Upper lobe of left lung (tissue), 6 donors: ENCODE measurements around the gene CNFN. TPM values are rescaled to one million over a fixed set of nuclear protein-coding genes. Genes with fewer than 3 reads are reported as not detected.

Source experiments
- ATAC-seq, 2 donors: fragments of 200-7000 bp; cut with Tn5 transposase; one replicate each; pipeline ENCODE4 v1.9.1; 2022; ENCODE audit warnings: mild to moderate bottlenecking in 2 of 2, moderate library complexity in 2 of 2; ENCODE audit not compliant: low FRiP score in 2 of 2
- DNase-seq, 2 donors: peaks; one replicate each; pipeline ENCODE4 v3.0.0-alpha.2; 2019 to 2020
- H3K27ac ChIP-seq, 4 donors: fragments of 200-600 bp; sonication (generic); one replicate each; pipeline ENCODE4 v1.5.1; 2016 to 2019
- H3K27me3 ChIP-seq, 4 donors: fragments of 200-600 bp; sonication (generic); one replicate each; pipeline ENCODE4 v1.5.1; 2017 to 2019
- H3K36me3 ChIP-seq, 4 donors: fragments of 200-600 bp; sonication (generic); one replicate each; pipeline ENCODE4 v1.5.1; 2016 to 2019
- H3K4me1 ChIP-seq, 4 donors: fragments of 200-600 bp; sonication (generic); one replicate each; pipeline ENCODE4 v1.5.1; 2018 to 2019
- H3K4me3 ChIP-seq, 4 donors: fragments of 200-600 bp; sonication (generic); one replicate each; pipeline ENCODE4 v1.5.1; 2017 to 2019; ENCODE audit warnings: mild to moderate bottlenecking in 2 of 4, moderate library complexity in 1 of 4
- H3K9me3 ChIP-seq, 4 donors: fragments of 200-600 bp; sonication (generic); one replicate each; pipeline ENCODE4 v1.5.1; 2018 to 2019
- EP300 ChIP-seq, 4 donors: sonication (generic); formaldehyde crosslinking; IDR thresholded peaks; one replicate each; pipeline ENCODE4 v1.5.1; 2017; ENCODE audit warnings: antibody characterized with exemption in 4 of 4, control low read depth in 2 of 4
- POLR2A ChIP-seq, 4 donors: fragments of 450-650 bp; IDR thresholded peaks; one replicate each; pipeline ENCODE4 v1.5.1; 2016 to 2017; ENCODE audit warnings: antibody characterized with exemption in 4 of 4, mild to moderate bottlenecking in 2 of 4
- POLR2AphosphoS5 ChIP-seq, 2 donors: sonication (generic); formaldehyde crosslinking; IDR thresholded peaks; one replicate each; pipeline ENCODE4 v1.5.1; 2017; ENCODE audit warnings: antibody characterized with exemption in 2 of 2
- WGBS, 2 donors: methylation state at CpG; one replicate each; pipeline ENCODE4 v1.1.5; 2017 to 2018; 5-methylcytosine and 5-hydroxymethylcytosine counted together
- total RNA-seq, 6 donors: library from RNA; depleted of rRNA in 4 of 6; stranded (reverse); fragments of >200 nt in 4 of 6; gene quantifications; one replicate each; pipeline versions ENCODE4 v1.1.0 to v1.2.1, GENCODE V29; 2016 to 2021
- TF ChIP-seq, protein P1 (sequence below), 6 experiments: fragments of 450-650 bp in 4 of 6; fragments of 200-600 bp in 2 of 6; sonication (generic) in 2 of 6; IDR thresholded peaks; one replicate each; pipeline ENCODE4 v1.5.1; 2016 to 2019; ENCODE audit warnings: antibody characterized with exemption in 6 of 6
- donor health status: DM: no; HTN: no; CAD: no; lungs with moderate emphysema.
- donor health status: DM: no; HTN: yes; CAD: no; lungs with severe emphysema.

The CNFN gene
- total RNA-seq, 6 donors from 2014 or later = 0.46 to 32.5 (median 0.94) TPM; not detected in 3

DNA sequence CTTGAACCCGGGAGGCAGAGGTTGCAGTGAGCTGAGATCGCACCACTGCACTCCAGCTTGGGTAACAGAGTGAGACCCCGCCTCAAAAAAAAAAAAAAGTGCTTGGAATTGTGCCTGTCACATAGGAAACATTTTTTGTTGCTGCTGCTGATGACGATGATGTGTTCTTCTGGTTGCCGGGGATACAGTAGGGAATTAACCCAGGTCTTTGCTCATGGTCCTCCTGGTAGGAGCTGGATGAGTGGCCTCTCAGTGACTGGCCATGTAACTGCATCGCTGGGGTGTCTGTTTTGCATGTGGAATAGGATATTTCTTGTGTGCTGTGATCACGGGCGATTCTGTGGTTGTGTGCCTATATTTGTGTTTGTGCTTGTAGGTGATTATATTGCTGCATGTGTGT is 4.7 kb upstream of the CNFN start:
- DNase-seq = no peak

GRCh38 chr19:42392165-42392564 is 2.1 kb upstream of the CNFN start:
- Histone ChIP-seq H3K27ac (no peak overlapping the region), H3K27me3 (peaks cover 0 to 16% (median 8%) of the 10 kb centered on the region in 4 donors), H3K4me3 (no peak overlapping the region), H3K4me1 (peaks cover 8 to 13% (median 11%) of the 10 kb centered on the region in 4 donors), H3K36me3 (no peaks in the 10 kb centered on the region), H3K9me3 (no peaks in the 10 kb centered on the region)
- TF ChIP-seq POLR2AphosphoS5 (IDR thresholded peaks at IDR 0.05) = no peak
- TF ChIP-seq, protein P1, sequence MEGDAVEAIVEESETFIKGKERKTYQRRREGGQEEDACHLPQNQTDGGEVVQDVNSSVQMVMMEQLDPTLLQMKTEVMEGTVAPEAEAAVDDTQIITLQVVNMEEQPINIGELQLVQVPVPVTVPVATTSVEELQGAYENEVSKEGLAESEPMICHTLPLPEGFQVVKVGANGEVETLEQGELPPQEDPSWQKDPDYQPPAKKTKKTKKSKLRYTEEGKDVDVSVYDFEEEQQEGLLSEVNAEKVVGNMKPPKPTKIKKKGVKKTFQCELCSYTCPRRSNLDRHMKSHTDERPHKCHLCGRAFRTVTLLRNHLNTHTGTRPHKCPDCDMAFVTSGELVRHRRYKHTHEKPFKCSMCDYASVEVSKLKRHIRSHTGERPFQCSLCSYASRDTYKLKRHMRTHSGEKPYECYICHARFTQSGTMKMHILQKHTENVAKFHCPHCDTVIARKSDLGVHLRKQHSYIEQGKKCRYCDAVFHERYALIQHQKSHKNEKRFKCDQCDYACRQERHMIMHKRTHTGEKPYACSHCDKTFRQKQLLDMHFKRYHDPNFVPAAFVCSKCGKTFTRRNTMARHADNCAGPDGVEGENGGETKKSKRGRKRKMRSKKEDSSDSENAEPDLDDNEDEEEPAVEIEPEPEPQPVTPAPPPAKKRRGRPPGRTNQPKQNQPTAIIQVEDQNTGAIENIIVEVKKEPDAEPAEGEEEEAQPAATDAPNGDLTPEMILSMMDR (IDR thresholded peaks at IDR 0.05) = no peak
- no peak for TF ChIP-seq EP300 (IDR thresholded peaks at IDR 0.05)
- TF ChIP-seq POLR2A (IDR thresholded peaks at IDR 0.05) = no peak
- WGBS, 2 donors = 60 to 73% methylated on average over 4 of the region's 4 CpGs
- DNase-seq (no peak), ATAC-seq (no peak)

More for the DNA sequence above, 4.7 kb upstream of the CNFN start:
- TF ChIP-seq, protein P1 (IDR thresholded peaks at IDR 0.05) = no peak
- TF ChIP-seq POLR2AphosphoS5 (IDR thresholded peaks at IDR 0.05) (no peak), POLR2A (IDR thresholded peaks at IDR 0.05) (no peak), EP300 (IDR thresholded peaks at IDR 0.05) (no peak)
- 78 to 88% methylated on average over 8 of the region's 8 CpGs for WGBS, 2 donors
- H3K36me3 ChIP-seq = no peaks in the 10 kb centered on the region
- H3K4me3 ChIP-seq = no peak overlapping the region
- no peak for ATAC-seq
- no peaks in the 10 kb centered on the region for H3K9me3 ChIP-seq
- H3K27me3 ChIP-seq = peaks cover 0 to 6% (median 2%) of the 10 kb centered on the region in 4 donors
- H3K27ac ChIP-seq = no peak overlapping the region
- peaks cover 10 to 17% (median 15%) of the 10 kb centered on the region in 4 donors for H3K4me1 ChIP-seq

- Histone ChIP-seq H3K36me3 (no peaks in the 10 kb centered on the region), H3K27ac (no peak overlapping the region), H3K9me3 (no peaks in the 10 kb centered on the region), H3K4me3 (no peak overlapping the region), H3K4me1 (peaks cover 8 to 12% (median 10%) of the 10 kb centered on the region in 4 donors), H3K27me3 (peaks cover 0 to 16% (median 8%) of the 10 kb centered on the region in 4 donors)
- no peak for DNase-seq
- ATAC-seq = peak in 1 of 2 donors; percentile 3
- TF ChIP-seq EP300 (IDR thresholded peaks at IDR 0.05) (no peak), POLR2AphosphoS5 (IDR thresholded peaks at IDR 0.05) (no peak), POLR2A (IDR thresholded peaks at IDR 0.05) (no peak)
- TF ChIP-seq, protein P1 (IDR thresholded peaks at IDR 0.05) = no peak
- WGBS, 2 donors = 79 to 81% methylated on average over 9 to 20 of the region's 20 CpGs
These were observed 1.1 kb downstream of the CNFN start for GRCh38 chr19:42388851-42389489.

- ATAC-seq (peak; percentile 54 to 87), DNase-seq (peak; percentile 76 to 92)
- WGBS, 2 donors = 5 to 6% methylated on average over 31 to 45 of the region's 48 CpGs
- Histone ChIP-seq H3K4me3 (peak overlapping the region; percentile 31 to 50 (median 40)), H3K27me3 (peaks cover 0 to 16% (median 8%) of the 10 kb centered on the region in 4 donors), H3K27ac (no peak overlapping the region), H3K9me3 (no peaks in the 10 kb centered on the region), H3K36me3 (no peaks in the 10 kb centered on the region), H3K4me1 (peaks cover 8 to 12% (median 10%) of the 10 kb centered on the region in 4 donors)
- TF ChIP-seq EP300 (IDR thresholded peaks at IDR 0.05) = no peak
- TF ChIP-seq, protein P1 (IDR thresholded peaks at IDR 0.05) = peak; percentile 46 to 67 (median 58)
These were observed 3.0 kb downstream of the CNFN start for GRCh38 chr19:42386974-42387707.
